ENCODE results near the gene AKR1C4.
"Not testable (repeated sequence)": the region's sequence is repeated elsewhere in the genome, so short reads cannot be mapped to it uniquely, and the experiment has no call there.

Gene AKR1C4

GRCh38 chr10:5196702-5197113, at the start of gene AKR1C4:
AKR1C4 (plus strand) TSS chr10:5196837; CDS start chr10:5196868, 31 bp downstream.
- DNase-seq = no peak

DNA sequence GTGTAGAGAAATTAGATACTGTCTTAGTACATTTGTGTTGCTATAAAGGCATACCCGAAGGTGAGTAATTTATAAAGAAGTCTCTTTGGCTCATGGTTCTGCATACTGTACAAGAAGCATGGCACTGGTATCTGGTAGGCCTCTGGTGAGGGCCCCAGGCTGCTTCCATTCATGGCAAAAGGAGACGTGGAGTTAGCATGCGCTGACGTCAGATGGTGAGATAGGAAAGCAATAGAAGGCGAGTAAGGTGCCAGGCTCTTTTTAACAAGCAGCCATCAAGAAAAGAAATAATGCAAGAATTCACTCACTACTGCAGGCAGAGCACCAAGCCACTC, 49.8 kb upstream of the AKR1C4 start:
- no peak for DNase-seq

- DNase-seq = no peak
These were observed 49.2 kb upstream of the AKR1C4 start for GRCh38 chr10:5147255-5147980.

- no peak for DNase-seq
These were observed 48.5 kb upstream of the AKR1C4 start for GRCh38 chr10:5147981-5148677.

DNA sequence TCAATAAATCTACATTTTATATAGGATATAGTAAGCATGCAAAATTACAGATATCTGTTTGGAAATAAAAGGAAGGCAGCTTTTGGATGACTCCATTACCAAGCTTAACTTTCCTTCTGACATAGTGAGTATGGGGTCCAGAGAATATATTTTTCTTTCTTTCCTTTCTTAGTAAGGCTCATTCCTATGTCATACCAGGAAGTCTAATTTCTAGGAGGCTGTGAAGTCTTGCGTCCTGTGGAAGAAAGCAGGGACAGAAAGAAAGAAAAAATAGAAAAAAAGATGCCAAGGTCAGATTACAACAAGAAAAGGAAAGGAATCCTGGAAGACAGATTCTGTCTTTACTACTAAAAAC, 48.0 kb upstream of the AKR1C4 start:
- DNase-seq = no peak

DNA sequence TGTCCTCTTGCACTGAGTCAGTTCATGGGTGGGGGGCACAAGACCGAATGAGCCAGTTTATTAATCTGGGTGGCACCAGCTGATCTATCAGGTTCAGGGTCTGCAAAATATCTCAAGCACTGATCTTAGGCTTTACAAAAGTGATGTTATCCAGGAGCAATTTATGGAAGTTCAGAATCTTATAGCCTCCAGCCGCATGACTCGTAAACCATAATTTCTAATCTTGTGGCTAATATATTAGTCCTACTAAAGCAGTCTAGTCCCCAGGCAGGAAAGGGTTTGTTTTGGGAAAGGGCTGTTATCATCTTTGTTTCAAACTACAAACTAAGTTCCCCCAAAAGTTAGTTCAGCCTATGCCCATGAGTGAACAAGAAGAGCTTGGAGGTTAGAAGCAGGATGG, 45.6 kb upstream of the AKR1C4 start:
- no peak for DNase-seq

GRCh38 chr10:5155951-5156350, 40.7 kb upstream of the AKR1C4 start:
- no peak for DNase-seq

- DNase-seq = no peak
These were observed 39.1 kb upstream of the AKR1C4 start for GRCh38 chr10:5157501-5157900.

GRCh38 chr10:5159126-5159525, 37.5 kb upstream of the AKR1C4 start:
- no peak for DNase-seq

DNA sequence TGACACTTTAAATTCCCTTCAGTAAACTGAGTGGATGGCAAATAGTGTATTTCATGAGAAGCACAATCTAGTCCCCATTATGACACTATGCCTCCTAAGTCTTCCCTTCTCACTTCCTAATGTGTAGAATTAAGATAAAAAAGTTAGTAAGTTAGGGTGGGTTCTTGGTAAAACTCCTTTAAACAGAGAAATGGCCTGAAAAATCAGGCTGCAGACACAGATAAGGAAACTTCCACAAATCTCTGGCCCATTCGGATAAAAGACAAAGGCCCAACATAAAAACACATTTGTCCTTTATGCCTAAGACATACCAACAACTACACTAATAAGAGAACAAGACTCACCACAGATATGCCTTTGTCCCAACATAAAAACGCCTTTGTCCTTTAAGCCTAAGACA, 33.1 kb upstream of the AKR1C4 start:
- no peak for DNase-seq

GRCh38 chr10:5165738-5166137, 30.9 kb upstream of the AKR1C4 start:
- DNase-seq = no peak

- DNase-seq = no peak
These were observed 27.7 kb upstream of the AKR1C4 start for GRCh38 chr10:5168897-5169420.

GRCh38 chr10:5175581-5175980, 21.1 kb upstream of the AKR1C4 start:
- DNase-seq = not testable (repeated sequence)

GRCh38 chr10:5180503-5180902, 16.1 kb upstream of the AKR1C4 start:
- DNase-seq = not testable (repeated sequence)

- no peak for DNase-seq
These were observed 12.7 kb upstream of the AKR1C4 start for GRCh38 chr10:5183923-5184322.

GRCh38 chr10:5184987-5185775, 11.5 kb upstream of the AKR1C4 start, which contains the start of gene AKR1C8:
AKR1C8 (minus strand) TSS chr10:5185150; CDS start chr10:5185104, 46 bp downstream.
- no peak for DNase-seq

DNA sequence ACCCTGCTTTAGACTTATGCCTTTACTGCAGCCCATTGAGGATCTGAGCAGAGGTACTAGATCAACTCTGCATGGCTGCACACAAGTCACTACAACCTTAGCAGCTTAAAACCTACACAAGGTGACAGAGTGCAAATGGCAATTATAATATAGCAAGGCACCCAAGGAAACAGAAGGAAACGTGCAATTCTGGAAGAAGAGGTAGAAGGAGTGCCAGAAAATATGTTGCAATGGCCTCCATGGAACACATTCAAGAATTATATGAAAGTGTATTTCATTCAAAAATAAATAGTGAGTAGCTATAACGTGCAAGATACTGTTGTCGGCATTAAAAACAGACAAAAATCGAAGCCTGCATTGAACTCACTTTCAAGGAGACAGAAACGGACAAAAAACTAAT, 8.8 kb upstream of the AKR1C4 start:
- no peak for DNase-seq

DNA sequence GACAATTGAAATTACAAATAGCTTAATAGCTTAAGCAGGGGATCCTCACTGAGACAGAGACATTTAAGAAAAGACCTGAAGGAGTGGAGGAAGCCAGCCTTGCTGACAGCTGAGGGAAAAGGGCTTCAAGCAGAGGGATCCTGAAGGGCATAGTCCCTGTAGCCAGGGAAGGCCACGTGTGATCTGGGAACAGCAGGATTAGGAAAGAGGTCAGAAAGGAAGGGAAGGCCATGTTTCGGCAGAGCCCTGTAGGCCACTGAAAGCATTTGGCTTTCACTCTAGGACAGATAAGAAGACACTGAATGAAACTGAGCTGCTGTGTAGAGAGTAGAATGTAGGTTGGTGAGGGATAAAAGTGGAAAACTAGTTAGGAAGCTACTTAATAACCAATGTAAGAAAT, 8.3 kb upstream of the AKR1C4 start:
- DNase-seq = no peak

DNA sequence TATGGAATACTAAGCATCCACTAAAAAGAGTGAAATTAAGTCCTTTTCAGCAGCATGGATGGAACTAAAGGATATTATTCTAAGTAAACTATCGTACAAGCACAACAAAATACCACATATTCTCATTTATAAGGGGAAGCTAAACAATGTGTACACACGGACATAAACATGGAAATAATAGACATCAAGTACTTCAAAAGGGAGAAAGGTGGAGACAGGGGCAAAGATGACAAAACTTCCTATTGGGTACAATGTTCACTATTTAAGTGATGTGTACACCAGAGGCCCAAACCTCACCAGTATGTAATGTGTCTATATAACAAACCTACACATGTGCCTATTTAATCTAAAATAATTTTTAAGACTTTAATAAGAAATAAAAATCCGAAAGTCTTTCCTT, 2.2 kb upstream of the AKR1C4 start:
- DNase-seq = no peak

- DNase-seq = no peak
These were observed 786 bp upstream of the AKR1C4 start for GRCh38 chr10:5195727-5196374.

- DNase-seq = no peak
These were observed 1.7 kb downstream of the AKR1C4 start for GRCh38 chr10:5198386-5198785.

GRCh38 chr10:5199398-5199797, 2.8 kb downstream of the AKR1C4 start:
- no peak for DNase-seq

DNA sequence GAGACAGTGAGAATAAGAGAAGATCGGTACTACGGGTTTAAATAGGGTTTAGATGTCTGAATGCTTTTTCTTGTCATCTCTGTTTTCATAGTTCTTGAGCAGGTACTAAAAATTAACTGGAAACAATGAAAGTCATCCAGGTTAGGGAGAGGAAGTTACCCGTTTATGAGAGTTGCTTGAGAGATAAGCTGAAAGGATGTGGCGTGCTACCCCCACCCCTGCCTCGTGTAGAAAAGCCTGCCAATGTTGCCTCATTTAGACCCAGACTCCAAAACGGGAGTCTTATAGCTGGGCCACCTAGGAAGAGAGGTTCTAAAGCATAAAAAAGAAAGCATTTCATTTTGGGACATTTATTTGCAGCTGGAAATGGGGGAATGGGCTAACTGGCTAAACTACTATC, 10.2 kb downstream of the AKR1C4 start:
- no peak for DNase-seq

Data from 8988T (cell line).